PC-9 (cell line): ENCODE results near the gene PLXNC1. TPM values are rescaled to one million over a fixed set of nuclear protein-coding genes. Genes with fewer than 3 reads are reported as not detected.

Experiments
- BruUV-seq: library from RNA; stranded (reverse); fragments of 400-500 nt; replicated peaks from 2 replicates; lab custom pipeline; 2021; lab: Mats Ljungman, UMichigan
- CTCF ChIA-PET: fragments of 300-600 bp; sonication (Branson Sonifier 250); formaldehyde crosslinking; loops from one replicate; lab custom pipeline; 2022; ENCODE audit warnings: antibody characterized with exemption; lab: Charles Lee
- POLR2A ChIA-PET: fragments of 300-600 bp; sonication (Branson Sonifier 250); formaldehyde crosslinking; loops from one replicate; lab custom pipeline; 2022; ENCODE audit warnings: antibody characterized with exemption; ENCODE audit not compliant: unreplicated experiment; lab: Charles Lee
- DNase-seq, 2 experiments: peaks; one replicate each; pipeline versions ENCODE4 v3.0.0 to v3.0.0-alpha.2; 2015 to 2022; ENCODE audit warnings: mixed read lengths in 1 of 2
- H2AFZ ChIP-seq: fragments of 200-600 bp; sonication (generic); 2 replicates; pipeline ENCODE4 v1.8.1; 2017; ENCODE audit warnings: antibody characterized with exemption
- H3F3A ChIP-seq: fragments of 200-600 bp; sonication (generic); 2 replicates; pipeline ENCODE4 v1.8.1; 2017; ENCODE audit warnings: antibody characterized with exemption, mild to moderate bottlenecking, low read depth; ENCODE audit not compliant: insufficient read depth
- H3K27ac ChIP-seq: fragments of 200-600 bp; sonication (generic); 2 replicates; pipeline ENCODE4 v1.6.1; 2016; ENCODE audit warnings: mixed run types
- H3K27me3 ChIP-seq: fragments of 200-600 bp; sonication (generic); 2 replicates; pipeline ENCODE4 v1.6.1; 2016; ENCODE audit warnings: low read depth, mixed run types; ENCODE audit not compliant: insufficient read depth
- H3K36me3 ChIP-seq: fragments of 200-600 bp; sonication (generic); 2 replicates; pipeline ENCODE4 v1.6.1; 2016; ENCODE audit warnings: low read depth, mixed run types
- H3K4me1 ChIP-seq: fragments of 200-600 bp; sonication (generic); replicated peaks from 2 replicates; pipeline ENCODE4 v1.6.1; 2016; ENCODE audit warnings: mixed run types; ENCODE audit not compliant: insufficient read depth
- H3K4me2 ChIP-seq: fragments of 200-600 bp; sonication (generic); 2 replicates; pipeline ENCODE4 v1.6.1; 2017; ENCODE audit warnings: mixed run types
- H3K4me3 ChIP-seq: fragments of 200-600 bp; sonication (generic); 2 replicates; pipeline ENCODE4 v1.6.1; 2016; ENCODE audit warnings: mixed run types
- H3K79me2 ChIP-seq: fragments of 200-600 bp; sonication (generic); 2 replicates; pipeline ENCODE4 v1.6.1; 2017; ENCODE audit warnings: low read depth, mixed run types
- H3K9me2 ChIP-seq: fragments of 200-600 bp; sonication (generic); 2 replicates; pipeline ENCODE4 v1.8.1; 2017; ENCODE audit warnings: mild to moderate bottlenecking; ENCODE audit not compliant: insufficient read depth
- H3K9me3 ChIP-seq: fragments of 200-600 bp; sonication (generic); 2 replicates; pipeline ENCODE4 v1.8.1; 2016; ENCODE audit warnings: low read depth; ENCODE audit not compliant: insufficient read depth
- H4K20me1 ChIP-seq: fragments of 200-600 bp; sonication (generic); 2 replicates; pipeline ENCODE4 v1.8.1; 2017; ENCODE audit not compliant: insufficient read depth
- CTCF ChIP-seq: fragments of 200-600 bp; sonication (generic); conservative IDR thresholded peaks from 2 replicates; pipeline ENCODE4 v1.6.1; 2017; ENCODE audit warnings: mixed run types, antibody characterized with exemption, mild to moderate bottlenecking, moderate library complexity
- EZH2 ChIP-seq: fragments of 200-600 bp; sonication (generic); IDR thresholded peaks from 2 replicates; pipeline ENCODE4 v1.8.0; 2017; ENCODE audit warnings: antibody characterized with exemption, low read depth
- intact Hi-C: fragments of 100-400 bp; cut with micrococcal nuclease; formaldehyde crosslinking; loops from one replicate; pipeline ENCODE4 v1.10.0; 2022; ENCODE audit not compliant: unreplicated experiment
- total RNA-seq: library from RNA; stranded (reverse); gene quantifications from 2 replicates; pipeline ENCODE4 v1.2.3, GENCODE V29; 2021

The PLXNC1 gene
- total RNA-seq, 1 experiment from 2014 or later: 2.3 TPM

GRCh38 chr12:94220804-94221203 lies 72.4 kb downstream of the PLXNC1 start:
- Histone ChIP-seq H3K9me3 (no peaks in the 10 kb centered on the region), H3K4me2 (no peak overlapping the region), H4K20me1 (no peaks in the 10 kb centered on the region), H3K4me1 (no peaks in the 10 kb centered on the region), H3K79me2 (no peaks in the 10 kb centered on the region), H3K36me3 (no peaks in the 10 kb centered on the region), H3K27ac (no peak overlapping the region), H3K9me2 (no peaks in the 10 kb centered on the region), H3K4me3 (no peak overlapping the region), H2AFZ (no peak overlapping the region), H3F3A (no peaks in the 10 kb centered on the region), H3K27me3 (peaks cover 52% of the 10 kb centered on the region)
- intact Hi-C loops: no loop called here
- BruUV-seq: no TSS peak
- ChIA-PET POLR2A (no interaction called here), CTCF (no interaction called here)
- no peak for DNase-seq
- TF ChIP-seq EZH2 (no peak), CTCF (no peak)

- Histone ChIP-seq H3K27ac (no peak overlapping the region), H3K79me2 (no peaks in the 10 kb centered on the region), H3K4me1 (no peaks in the 10 kb centered on the region), H3K4me3 (no peak overlapping the region), H4K20me1 (no peaks in the 10 kb centered on the region), H3K9me3 (no peaks in the 10 kb centered on the region), H3F3A (no peaks in the 10 kb centered on the region), H2AFZ (no peak overlapping the region), H3K27me3 (peaks cover 69% of the 10 kb centered on the region), H3K4me2 (no peak overlapping the region), H3K36me3 (no peaks in the 10 kb centered on the region), H3K9me2 (no peaks in the 10 kb centered on the region)
- BruUV-seq: no TSS peak
- intact Hi-C loops: no loop called here
- no peak for TF ChIP-seq EZH2
- TF ChIP-seq CTCF: no peak
- no peak for DNase-seq
- CTCF ChIA-PET: no interaction called here
- POLR2A ChIA-PET: no interaction called here
These were observed 74.1 kb downstream of the PLXNC1 start for GRCh38 chr12:94222351-94223084.

GRCh38 chr12:94223842-94224241 lies 75.5 kb downstream of the PLXNC1 start:
- intact Hi-C loops: no loop called here
- Histone ChIP-seq H3K4me2 (no peak overlapping the region), H3K9me3 (no peaks in the 10 kb centered on the region), H3F3A (no peaks in the 10 kb centered on the region), H3K4me1 (no peaks in the 10 kb centered on the region), H3K9me2 (no peaks in the 10 kb centered on the region), H4K20me1 (no peaks in the 10 kb centered on the region), H3K4me3 (no peak overlapping the region), H2AFZ (no peak overlapping the region), H3K36me3 (no peaks in the 10 kb centered on the region), H3K79me2 (no peaks in the 10 kb centered on the region), H3K27me3 (peaks cover 82% of the 10 kb centered on the region), H3K27ac (no peak overlapping the region)
- DNase-seq: no peak
- BruUV-seq: no TSS peak
- CTCF ChIA-PET: interaction anchor here (0.6 kb wide), 1 partner anchor 10 kb away, joined by 3 read pairs; no protein-coding TSS in a partner anchor
- no peak for TF ChIP-seq EZH2
- TF ChIP-seq CTCF: no peak
- POLR2A ChIA-PET: no interaction called here
